ENCODE results near the gene HAPSTR1. TPM values are rescaled to one million over a fixed set of nuclear protein-coding genes. Genes with fewer than 3 reads are reported as not detected.

The HAPSTR1 gene
- total RNA-seq, 2 donors from 2014 or later, result 65.5 to 72.6 TPM

GRCh38 chr16:9107025-9107970 is 15.9 kb downstream of the HAPSTR1 start:
- no peaks in the 10 kb centered on the region for H3K9me3 Mint-ChIP-seq
- ATAC-seq, result peak in 1 of 2 donors; percentile 63
- DNase-seq (ENCODE audit: low spot score), result no peak
- H3K27ac Mint-ChIP-seq, result peak overlapping the region; percentile 16 to 30
- peak overlapping the region; percentile 61 for H3K4me3 Mint-ChIP-seq
- peaks cover 46% of the 10 kb centered on the region for H3K36me3 Mint-ChIP-seq
- no peaks in the 10 kb centered on the region for H3K27me3 Mint-ChIP-seq
- H3K4me1 Mint-ChIP-seq (ENCODE audit: low read depth in 2 of 2), result peaks cover 72 to 82% of the 10 kb centered on the region in 2 donors

- H3K27me3 Mint-ChIP-seq, result no peaks in the 10 kb centered on the region
- ATAC-seq, result no peak
- no peaks in the 10 kb centered on the region for H3K9me3 Mint-ChIP-seq
- peaks cover 73 to 85% of the 10 kb centered on the region in 2 donors for H3K4me1 Mint-ChIP-seq (ENCODE audit: low read depth in 2 of 2)
- peak overlapping the region; percentile 68 for H3K4me3 Mint-ChIP-seq
- H3K36me3 Mint-ChIP-seq, result peaks cover 29% of the 10 kb centered on the region
- H3K27ac Mint-ChIP-seq, result peak overlapping the region; percentile 4 to 78
- DNase-seq (ENCODE audit: low spot score), result no peak
These were observed 17.8 kb downstream of the HAPSTR1 start for GRCh38 chr16:9109255-9109654.

DNA sequence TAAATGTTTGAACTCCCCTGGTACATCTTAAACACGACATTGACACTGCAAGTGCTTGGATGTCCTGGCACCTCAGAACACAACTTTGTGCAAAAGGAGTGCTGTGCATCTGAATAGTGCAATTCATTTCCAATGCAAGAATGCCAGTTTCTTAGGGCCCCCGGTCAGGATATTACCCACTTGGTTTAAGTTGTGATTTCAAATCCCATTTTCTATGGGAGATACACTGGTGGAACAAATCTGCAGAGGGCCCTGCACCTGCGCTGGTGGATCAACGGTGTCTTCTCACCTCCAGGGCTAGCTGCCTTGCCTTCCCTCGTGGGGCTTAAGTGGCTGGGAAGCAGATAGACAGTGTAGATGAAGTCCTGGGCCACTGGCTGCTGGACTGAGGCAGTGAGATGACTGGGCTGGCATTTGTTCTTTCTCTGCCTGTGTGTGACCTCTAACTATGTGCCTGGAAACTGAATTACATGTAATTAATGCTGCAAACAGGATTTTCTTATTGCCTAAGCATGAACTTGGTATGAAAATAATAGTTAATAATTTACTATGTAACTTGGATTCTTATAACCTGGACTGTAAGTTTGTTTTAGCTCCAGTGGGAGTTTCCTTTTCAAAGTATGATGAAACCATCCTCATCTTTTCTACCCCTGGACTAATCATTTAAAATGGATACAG is 20.9 kb downstream of the HAPSTR1 start:
- ATAC-seq, result no peak
- peaks cover 69 to 85% of the 10 kb centered on the region in 2 donors for H3K4me1 Mint-ChIP-seq (ENCODE audit: low read depth in 2 of 2)
- no peaks in the 10 kb centered on the region for H3K27me3 Mint-ChIP-seq
- no peaks in the 10 kb centered on the region for H3K9me3 Mint-ChIP-seq
- H3K4me3 Mint-ChIP-seq, result no peak overlapping the region
- peak overlapping the region; percentile 60 to 62 for H3K27ac Mint-ChIP-seq
- H3K36me3 Mint-ChIP-seq, result peaks cover 25% of the 10 kb centered on the region
- no peak for DNase-seq (ENCODE audit: low spot score)

- H3K4me3 Mint-ChIP-seq, result peak overlapping the region; percentile 6
- H3K27ac Mint-ChIP-seq, result peak overlapping the region; percentile 60 to 62
- H3K9me3 Mint-ChIP-seq, result no peaks in the 10 kb centered on the region
- H3K27me3 Mint-ChIP-seq, result no peaks in the 10 kb centered on the region
- peaks cover 21% of the 10 kb centered on the region for H3K36me3 Mint-ChIP-seq
- peaks cover 69 to 85% of the 10 kb centered on the region in 2 donors for H3K4me1 Mint-ChIP-seq (ENCODE audit: low read depth in 2 of 2)
- DNase-seq (ENCODE audit: low spot score) (no peak), ATAC-seq (no peak)
These were observed 21.4 kb downstream of the HAPSTR1 start for GRCh38 chr16:9112844-9113186.

- Mint-ChIP-seq H3K27ac (peak overlapping the region; percentile 60 to 62), H3K36me3 (peaks cover 19% of the 10 kb centered on the region), H3K4me1 (ENCODE audit: low read depth in 2 of 2) (peaks cover 66 to 85% of the 10 kb centered on the region in 2 donors), H3K27me3 (no peaks in the 10 kb centered on the region), H3K4me3 (peak overlapping the region; percentile 13), H3K9me3 (no peaks in the 10 kb centered on the region)
- DNase-seq (ENCODE audit: low spot score), result no peak
- no peak for ATAC-seq
These were observed 22.3 kb downstream of the HAPSTR1 start for GRCh38 chr16:9113707-9114106.

DNA sequence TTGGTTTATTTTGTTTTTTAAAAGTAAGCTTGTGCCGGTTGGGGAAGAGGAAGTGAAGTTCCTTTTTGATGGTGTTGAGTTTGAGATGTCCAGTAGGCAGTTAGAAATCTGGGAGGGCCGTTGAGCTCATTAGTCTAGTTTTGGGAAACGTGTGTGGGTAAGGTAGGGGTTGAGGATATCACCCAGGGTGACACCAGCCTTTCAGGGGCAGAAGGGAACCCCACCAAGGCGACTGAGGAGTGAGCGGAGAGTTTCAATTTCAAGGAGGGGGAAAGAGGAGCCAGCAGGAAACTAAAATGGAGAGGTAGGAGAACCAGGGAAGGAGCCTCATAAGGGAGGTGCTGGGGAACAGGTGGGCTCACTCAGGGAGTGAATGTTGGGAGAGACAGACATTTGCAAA is 22.7 kb downstream of the HAPSTR1 start:
- Mint-ChIP-seq H3K4me1 (ENCODE audit: low read depth in 2 of 2) (peaks cover 66 to 85% of the 10 kb centered on the region in 2 donors), H3K9me3 (no peaks in the 10 kb centered on the region), H3K27ac (peak overlapping the region; percentile 60 to 62), H3K36me3 (peaks cover 23% of the 10 kb centered on the region), H3K4me3 (peak overlapping the region; percentile 13), H3K27me3 (no peaks in the 10 kb centered on the region)
- ATAC-seq (no peak), DNase-seq (ENCODE audit: low spot score) (no peak)

- Mint-ChIP-seq H3K9me3 (no peaks in the 10 kb centered on the region), H3K4me1 (ENCODE audit: low read depth in 2 of 2) (peaks cover 62 to 81% of the 10 kb centered on the region in 2 donors), H3K36me3 (peaks cover 23% of the 10 kb centered on the region), H3K27ac (peak overlapping the region; percentile 60 to 62), H3K27me3 (no peaks in the 10 kb centered on the region), H3K4me3 (no peak overlapping the region)
- ATAC-seq (no peak), DNase-seq (ENCODE audit: low spot score) (no peak)
These were observed 23.4 kb downstream of the HAPSTR1 start for GRCh38 chr16:9114842-9115241.

DNA sequence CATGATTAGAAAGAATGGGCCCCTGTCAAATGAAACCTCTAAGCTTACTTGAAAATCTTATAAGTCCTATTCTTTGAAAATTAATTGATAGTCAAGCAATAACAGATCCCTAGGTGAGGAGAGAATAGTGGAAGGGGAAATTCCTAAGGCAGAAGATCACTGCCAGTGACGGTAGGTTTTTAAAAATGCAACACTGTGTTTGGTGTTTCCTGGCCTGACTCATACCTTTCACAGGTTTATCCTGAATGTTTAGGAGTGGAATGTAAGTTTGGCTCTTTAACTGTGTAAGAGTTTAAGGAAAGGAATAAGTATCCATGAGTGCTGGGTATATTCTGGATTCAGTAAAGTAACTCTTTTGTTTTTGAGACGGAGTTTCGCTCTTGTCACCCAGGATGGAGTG is 23.8 kb downstream of the HAPSTR1 start:
- Mint-ChIP-seq H3K4me1 (ENCODE audit: low read depth in 2 of 2) (peaks cover 62 to 81% of the 10 kb centered on the region in 2 donors), H3K36me3 (peaks cover 23% of the 10 kb centered on the region), H3K4me3 (no peak overlapping the region), H3K27me3 (no peaks in the 10 kb centered on the region), H3K9me3 (no peaks in the 10 kb centered on the region), H3K27ac (peak overlapping the region; percentile 60 to 62)
- no peak for DNase-seq (ENCODE audit: low spot score)
- no peak for ATAC-seq

DNA sequence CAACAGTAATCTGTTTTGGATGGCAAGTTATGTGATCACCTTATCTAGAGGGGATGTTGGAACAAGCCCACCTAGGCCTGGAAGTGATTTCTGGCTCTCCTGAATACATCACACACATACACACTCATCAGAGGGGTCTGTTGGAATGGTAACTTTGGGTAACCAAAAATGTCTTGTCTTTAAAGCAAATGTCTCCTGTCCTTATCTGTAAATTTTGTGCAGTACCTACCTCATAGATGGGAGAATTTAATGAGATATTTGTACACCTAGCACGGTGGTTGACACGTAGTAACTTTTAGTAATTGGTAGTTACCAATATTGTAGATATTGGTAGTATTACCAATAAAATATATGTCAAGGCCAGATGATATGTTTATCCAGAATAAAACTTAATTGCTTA is 24.7 kb downstream of the HAPSTR1 start:
- H3K9me3 Mint-ChIP-seq, result no peaks in the 10 kb centered on the region
- ATAC-seq (no peak), DNase-seq (ENCODE audit: low spot score) (no peak)
- peaks cover 23% of the 10 kb centered on the region for H3K36me3 Mint-ChIP-seq
- H3K4me3 Mint-ChIP-seq, result no peak overlapping the region
- H3K27ac Mint-ChIP-seq, result no peak overlapping the region
- no peaks in the 10 kb centered on the region for H3K27me3 Mint-ChIP-seq
- H3K4me1 Mint-ChIP-seq (ENCODE audit: low read depth in 2 of 2), result peaks cover 55 to 73% of the 10 kb centered on the region in 2 donors

- Mint-ChIP-seq H3K4me3 (no peak overlapping the region), H3K4me1 (ENCODE audit: low read depth in 2 of 2) (peaks cover 51 to 62% of the 10 kb centered on the region in 2 donors), H3K27ac (no peak overlapping the region), H3K27me3 (no peaks in the 10 kb centered on the region), H3K36me3 (peaks cover 23% of the 10 kb centered on the region), H3K9me3 (no peaks in the 10 kb centered on the region)
- no peak for DNase-seq (ENCODE audit: low spot score)
- ATAC-seq, result no peak
These were observed 26.7 kb downstream of the HAPSTR1 start for GRCh38 chr16:9118170-9118569.

GRCh38 chr16:9119795-9120194 is 28.4 kb downstream of the HAPSTR1 start:
- H3K4me3 Mint-ChIP-seq, result no peak overlapping the region
- no peak for ATAC-seq
- peaks cover 20% of the 10 kb centered on the region for H3K36me3 Mint-ChIP-seq
- H3K4me1 Mint-ChIP-seq (ENCODE audit: low read depth in 2 of 2), result peaks cover 44 to 59% of the 10 kb centered on the region in 2 donors
- peak overlapping the region in 1 of 2 donors; percentile 76 for H3K27ac Mint-ChIP-seq
- H3K9me3 Mint-ChIP-seq, result no peaks in the 10 kb centered on the region
- H3K27me3 Mint-ChIP-seq, result no peaks in the 10 kb centered on the region
- no peak for DNase-seq (ENCODE audit: low spot score)

- H3K4me3 Mint-ChIP-seq, result no peak overlapping the region
- DNase-seq (ENCODE audit: low spot score) (no peak), ATAC-seq (no peak)
- H3K27ac Mint-ChIP-seq, result no peak overlapping the region
- peaks cover 45 to 58% of the 10 kb centered on the region in 2 donors for H3K4me1 Mint-ChIP-seq (ENCODE audit: low read depth in 2 of 2)
- H3K27me3 Mint-ChIP-seq, result no peaks in the 10 kb centered on the region
- H3K9me3 Mint-ChIP-seq, result no peaks in the 10 kb centered on the region
- H3K36me3 Mint-ChIP-seq, result peaks cover 4% of the 10 kb centered on the region
These were observed 30.9 kb downstream of the HAPSTR1 start for GRCh38 chr16:9122342-9122741.

DNA sequence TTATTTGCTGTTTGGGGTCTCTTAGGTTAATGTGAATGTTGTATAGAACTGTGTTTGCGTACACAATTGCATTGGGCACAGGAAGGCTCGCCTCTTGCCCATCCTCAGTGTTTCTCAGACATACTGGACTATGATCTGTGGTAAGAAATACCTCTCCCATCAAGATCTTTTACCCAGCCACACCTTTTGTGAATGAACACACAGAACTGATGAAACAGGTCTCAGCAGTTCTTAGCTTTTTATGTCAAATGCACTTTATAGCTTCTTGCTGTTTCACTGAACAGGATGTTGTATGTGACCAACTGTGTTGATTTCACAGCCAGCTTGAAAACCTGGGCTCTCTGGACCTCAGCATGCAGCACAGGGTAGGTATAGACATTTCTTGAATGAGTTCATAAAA is 31.5 kb downstream of the HAPSTR1 start:
- peaks cover 4% of the 10 kb centered on the region for H3K36me3 Mint-ChIP-seq
- H3K27me3 Mint-ChIP-seq, result no peaks in the 10 kb centered on the region
- no peak overlapping the region for H3K4me3 Mint-ChIP-seq
- peak overlapping the region in 1 of 2 donors; percentile 27 for H3K27ac Mint-ChIP-seq
- ATAC-seq (no peak), DNase-seq (ENCODE audit: low spot score) (no peak)
- peaks cover 46 to 59% of the 10 kb centered on the region in 2 donors for H3K4me1 Mint-ChIP-seq (ENCODE audit: low read depth in 2 of 2)
- no peaks in the 10 kb centered on the region for H3K9me3 Mint-ChIP-seq

DNA sequence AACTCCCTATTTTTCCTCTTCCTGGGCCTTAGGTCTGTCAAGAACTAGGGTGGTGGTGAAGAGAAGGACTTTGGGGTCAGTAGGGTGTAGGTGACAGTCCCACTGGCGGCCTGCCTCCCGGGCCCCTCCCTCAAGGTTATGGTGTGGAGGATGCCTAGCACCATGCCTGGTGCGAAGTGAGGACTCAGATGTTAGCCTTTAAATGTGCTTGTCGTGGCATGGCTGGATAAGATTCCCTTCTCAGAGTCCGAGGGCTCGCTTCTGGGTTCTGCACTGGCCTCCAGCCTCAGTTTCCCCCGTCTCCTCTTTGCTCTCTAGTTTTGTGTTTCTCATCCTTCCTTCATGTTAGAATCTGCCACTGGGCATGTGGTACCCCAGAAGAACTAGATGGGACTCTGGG is 32.0 kb downstream of the HAPSTR1 start:
- no peak for DNase-seq (ENCODE audit: low spot score)
- ATAC-seq, result no peak
- H3K4me1 Mint-ChIP-seq (ENCODE audit: low read depth in 2 of 2), result peaks cover 49 to 61% of the 10 kb centered on the region in 2 donors
- H3K36me3 Mint-ChIP-seq, result peaks cover 4% of the 10 kb centered on the region
- H3K4me3 Mint-ChIP-seq, result no peak overlapping the region
- no peaks in the 10 kb centered on the region for H3K27me3 Mint-ChIP-seq
- H3K27ac Mint-ChIP-seq, result peak overlapping the region; percentile 27 to 35
- no peaks in the 10 kb centered on the region for H3K9me3 Mint-ChIP-seq

All from natural killer cell treated with Interleukin-12 subunit alpha and Interleukin-12 subunit beta and Interleukin-15 and Interleukin-18, amount 100 ng/mL, for 72 hours (primary cell).